Uterus (tissue), 2 donors: Measurements from ENCODE around the gene PYY.

ENCODE experiments used
- CTCF ChIP-seq, 4 experiments: fragments of 200-600 bp in 2 of 4; fragments of 450-650 bp in 2 of 4; sonication (generic) in 2 of 4; IDR thresholded peaks; one replicate each; pipeline ENCODE4 v1.5.1; 2016 to 2019; ENCODE audit warnings: antibody characterized with exemption in 4 of 4, mild to moderate bottlenecking in 2 of 4, moderate library complexity in 1 of 4
- POLR2A ChIP-seq, 2 donors: fragments of 450-650 bp; IDR thresholded peaks; one replicate each; pipeline ENCODE4 v1.6.1; 2016; ENCODE audit warnings: antibody characterized with exemption in 2 of 2, mild to moderate bottlenecking in 1 of 2, moderate library complexity in 1 of 2

DNA sequence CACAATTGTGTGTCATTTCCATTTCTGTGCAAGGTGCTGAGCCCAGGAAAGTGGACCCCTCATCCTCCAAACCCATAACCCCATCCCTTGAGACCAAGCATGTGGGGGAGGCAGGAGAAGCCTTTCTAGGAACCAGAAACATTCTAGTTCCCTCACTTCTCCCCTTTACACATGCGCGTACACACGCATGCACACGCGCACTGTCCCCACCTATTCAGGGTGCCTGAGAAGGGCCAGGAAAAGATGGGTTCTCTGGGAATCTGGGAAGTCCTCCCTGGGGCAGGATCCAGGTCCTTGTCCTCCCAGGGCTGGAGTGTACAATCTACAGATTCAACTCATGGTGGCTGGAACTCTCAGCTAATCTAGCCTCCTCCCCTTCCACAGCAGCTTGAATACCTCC is 13.9 kb downstream of the PYY start:
- TF ChIP-seq CTCF (IDR thresholded peaks at IDR 0.05): no peak
- no peak for TF ChIP-seq POLR2A (IDR thresholded peaks at IDR 0.05)
